Smooth muscle cell of the brain vasculature (primary cell): ENCODE measurements around the gene C1orf87.

Experiments used
- DNase-seq: peaks from one replicate; pipeline ENCODE4 v3.0.0-alpha.2; 2012; ENCODE audit warnings: low read depth, low spot score

C1orf87 gene, protein sequence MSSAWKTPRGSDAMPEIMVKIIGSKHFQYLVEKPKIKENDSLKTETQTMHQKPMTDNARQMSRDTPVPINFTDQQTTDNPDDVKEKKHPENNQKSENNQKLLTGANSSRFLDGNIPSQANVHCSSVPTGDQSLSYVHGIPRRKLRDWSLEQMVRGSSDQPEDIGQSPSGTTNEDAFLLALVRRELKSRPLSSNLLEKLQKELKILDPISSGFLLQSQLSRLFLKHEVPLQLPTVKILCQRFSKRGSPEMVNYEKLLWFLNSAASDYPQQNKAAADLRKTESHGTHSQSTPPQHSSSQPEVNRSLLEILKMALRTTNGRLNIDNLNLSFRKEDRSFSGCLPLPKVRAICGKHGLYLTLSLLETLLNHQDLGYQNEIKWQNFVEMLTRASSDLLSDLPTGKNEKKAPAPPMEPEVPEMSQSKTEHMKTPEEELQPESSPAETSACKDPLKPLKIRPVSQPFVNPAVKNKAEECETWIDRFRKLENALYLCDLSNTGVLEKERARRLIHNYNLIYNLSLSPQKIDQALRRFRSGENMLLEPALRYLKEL

GRCh38 chr1:60073605-60074278, at the start of gene C1orf87:
C1orf87 (minus strand) TSS chr1:60073770; CDS start chr1:60072643, 1,127 bp downstream.
- DNase-seq = no peak

DNA sequence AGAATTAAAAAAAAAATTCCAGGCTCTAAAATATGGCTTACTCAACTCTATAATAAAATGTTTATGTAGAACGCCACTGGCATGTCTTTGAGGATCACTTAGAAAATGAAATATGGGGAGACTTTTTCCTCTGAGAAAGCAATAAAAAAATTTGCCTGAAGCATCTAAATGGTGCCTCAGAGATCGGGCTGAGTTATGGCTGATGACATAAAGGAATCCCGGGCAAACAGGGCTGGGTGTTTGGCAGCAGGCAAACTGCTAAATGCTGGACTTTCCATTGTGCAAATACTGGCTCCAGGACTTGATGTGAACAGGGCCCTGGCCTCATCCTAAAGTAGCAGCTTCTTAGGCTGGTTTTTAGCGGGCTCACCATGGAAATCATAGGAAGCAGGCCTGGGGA, 44.5 kb upstream of the C1orf87 start:
- no peak for DNase-seq

DNA sequence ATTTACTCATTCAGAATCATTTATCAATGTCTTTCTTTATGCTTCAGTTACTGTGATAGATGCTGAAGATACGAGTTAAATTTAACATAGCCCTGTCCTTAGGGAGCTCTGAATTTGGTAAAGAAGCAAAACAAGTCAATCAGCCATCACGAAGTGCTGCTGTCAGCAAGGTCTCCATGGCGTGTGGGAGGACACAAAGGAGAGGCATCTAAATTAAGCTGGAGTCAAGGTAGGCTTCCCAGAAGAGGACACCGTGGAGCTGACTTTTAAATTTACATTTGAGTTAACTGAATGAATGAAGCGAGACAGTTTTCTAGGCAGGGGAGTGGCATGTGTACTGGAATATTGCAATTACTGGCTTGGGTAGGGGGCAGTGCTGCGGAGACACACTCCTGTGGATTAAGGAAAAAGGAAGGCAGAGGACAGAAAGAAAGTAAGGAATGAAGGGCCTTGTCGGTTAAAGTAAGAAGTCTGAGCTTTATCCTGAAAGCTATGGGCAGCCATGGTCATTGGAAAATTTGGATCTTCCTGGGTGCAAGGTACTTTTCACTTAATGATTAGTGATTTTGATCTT, 41.3 kb upstream of the C1orf87 start:
- no peak for DNase-seq

DNA sequence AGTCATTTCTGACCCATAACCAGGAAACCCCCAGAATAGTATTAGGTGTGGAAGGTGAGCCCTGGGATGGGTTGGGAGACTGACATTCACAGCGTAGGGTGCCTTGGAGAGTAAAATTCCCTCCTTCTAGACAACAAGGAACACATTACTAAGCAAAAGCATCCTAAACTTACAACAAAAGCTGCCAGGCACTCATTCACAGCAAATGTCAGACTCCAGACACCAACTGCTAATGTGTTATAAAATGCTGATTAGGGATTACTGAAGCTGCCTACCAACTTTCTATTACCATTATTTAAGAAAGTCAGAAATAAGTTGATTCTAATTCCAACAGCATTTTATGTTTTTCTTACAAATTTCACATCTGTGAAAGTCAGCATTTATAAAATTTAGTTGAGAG, 40.0 kb upstream of the C1orf87 start:
- DNase-seq = no peak

DNA sequence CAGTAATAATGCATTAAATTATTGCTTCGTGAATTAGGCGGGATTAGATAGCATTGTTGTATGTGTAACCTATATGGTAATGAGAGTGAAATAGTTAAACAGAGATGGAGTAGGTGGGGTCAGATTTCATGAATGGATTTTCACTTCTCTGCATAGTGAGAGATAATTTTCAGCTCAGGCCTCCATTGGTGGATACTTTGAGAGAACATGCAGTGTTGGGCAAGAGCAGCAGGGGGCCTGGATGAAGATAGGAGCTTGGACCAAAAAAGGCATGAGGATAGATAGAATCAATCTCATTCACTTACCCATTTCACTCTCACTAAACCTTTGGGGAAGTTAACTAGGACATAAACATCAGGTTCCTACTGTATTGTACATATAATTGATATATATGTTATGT, 39.5 kb upstream of the C1orf87 start:
- no peak for DNase-seq

GRCh38 chr1:60111716-60112115, 38.1 kb upstream of the C1orf87 start:
- no peak for DNase-seq

GRCh38 chr1:60111118-60111517, 37.5 kb upstream of the C1orf87 start:
- DNase-seq = no peak

- DNase-seq = no peak
Measured at GRCh38 chr1:60108196-60108595, 34.6 kb upstream of the C1orf87 start.

DNA sequence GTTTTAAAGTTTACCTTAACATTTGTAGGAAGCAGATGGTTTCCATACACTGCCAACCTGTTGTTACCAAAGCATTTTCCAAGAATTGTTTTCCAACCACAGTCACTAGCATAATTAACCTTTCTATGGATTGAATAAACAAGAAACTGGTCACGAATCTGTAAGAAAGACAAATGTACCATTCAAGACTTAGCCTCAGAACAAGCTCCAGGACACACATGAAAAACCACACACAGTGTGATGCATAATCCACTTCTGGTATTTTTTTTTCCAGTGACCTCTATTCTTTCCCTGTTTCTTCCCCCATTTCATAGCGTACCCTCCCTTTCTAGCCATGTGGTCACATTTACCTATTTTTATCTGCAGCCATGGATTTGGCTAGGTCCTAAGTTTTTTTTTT, 29.6 kb upstream of the C1orf87 start:
- no peak for DNase-seq

- no peak for DNase-seq
Measured at GRCh38 chr1:60102267-60103061, 28.9 kb upstream of the C1orf87 start.

GRCh38 chr1:60101516-60101915, 27.9 kb upstream of the C1orf87 start:
- DNase-seq = no peak

GRCh38 chr1:60091195-60091715, 17.7 kb upstream of the C1orf87 start:
- no peak for DNase-seq

DNA sequence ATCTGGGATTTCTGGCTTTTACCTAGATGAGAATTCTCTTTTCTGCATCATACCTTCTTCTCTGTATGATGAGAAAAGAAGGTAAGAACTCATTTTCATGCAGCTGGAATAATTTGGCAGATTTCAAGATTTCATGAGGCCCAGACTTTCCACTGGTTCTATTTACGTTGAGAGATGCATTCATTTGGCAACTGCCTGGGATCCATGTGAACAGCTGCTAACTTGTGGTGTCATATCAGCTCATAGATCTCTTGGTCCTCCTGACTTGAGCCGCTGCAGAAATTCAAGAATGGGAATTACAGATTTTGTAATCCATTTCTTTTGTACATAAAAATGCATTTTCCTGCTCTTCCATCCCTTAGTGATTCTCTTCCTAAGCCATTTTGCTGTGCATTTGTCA, 17.1 kb upstream of the C1orf87 start:
- no peak for DNase-seq

DNA sequence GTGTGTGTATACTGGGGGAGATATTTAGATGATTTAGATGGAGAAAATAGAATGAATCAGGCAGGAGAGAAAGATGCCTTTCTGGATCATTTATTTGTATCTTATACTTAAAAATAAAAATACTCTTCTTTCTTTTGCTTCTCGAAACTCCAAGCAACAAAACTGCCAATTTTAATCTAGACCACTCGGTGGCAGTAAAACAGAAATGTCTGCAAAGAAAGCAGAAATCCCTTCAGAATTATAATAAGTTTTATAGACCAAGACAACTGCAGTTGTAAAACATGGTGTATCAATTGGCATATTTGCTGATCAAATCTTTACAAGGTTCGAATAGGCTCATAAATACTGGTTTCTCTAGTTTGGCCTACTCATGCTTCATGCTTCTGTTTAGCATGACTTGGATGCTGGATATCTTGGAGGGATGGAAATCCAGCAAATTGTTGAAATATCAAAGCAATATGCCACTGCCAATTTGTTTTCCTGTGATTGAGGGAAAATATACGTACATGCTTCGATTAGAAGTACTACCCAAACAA, 15.1 kb upstream of the C1orf87 start:
- no peak for DNase-seq

DNA sequence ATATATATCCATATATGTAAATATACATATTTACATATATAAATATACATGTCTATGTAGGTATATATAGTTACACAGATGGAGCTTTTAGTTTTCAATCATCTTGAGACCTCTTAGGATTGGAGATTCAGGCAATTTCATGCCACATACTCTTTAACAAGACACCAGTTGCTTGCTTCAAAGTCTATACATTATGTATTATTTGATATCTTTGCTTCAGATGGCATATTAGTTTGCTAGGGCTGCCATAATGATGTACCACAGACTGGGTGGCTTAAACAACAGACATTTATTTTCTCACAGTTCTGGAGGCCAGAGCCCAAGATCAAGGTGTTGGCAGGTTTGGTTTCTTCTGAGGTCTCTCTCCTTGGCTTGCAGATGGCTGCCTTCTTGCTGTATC, 14.1 kb upstream of the C1orf87 start:
- DNase-seq = no peak

GRCh38 chr1:60078182-60078581, 4.6 kb upstream of the C1orf87 start:
- DNase-seq = no peak

DNA sequence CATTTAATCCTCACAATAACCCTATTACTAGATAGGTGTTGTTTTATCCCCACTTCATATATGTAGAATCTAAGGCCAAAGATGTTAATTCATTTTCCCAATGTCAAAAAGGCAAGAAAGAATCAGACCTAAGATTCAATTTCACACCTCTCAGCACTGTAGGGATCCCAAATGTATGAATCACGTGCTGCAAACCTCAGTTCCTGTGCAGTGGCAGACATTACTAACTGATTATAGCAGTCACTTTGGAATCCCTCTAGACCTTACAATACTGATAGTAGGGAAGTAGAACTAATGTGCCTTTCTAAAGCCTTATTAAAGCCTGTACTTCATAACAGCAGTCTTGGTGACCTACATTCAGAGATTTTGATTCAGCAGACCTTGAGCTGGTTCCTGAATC, 2.3 kb downstream of the C1orf87 start:
- DNase-seq = no peak

DNA sequence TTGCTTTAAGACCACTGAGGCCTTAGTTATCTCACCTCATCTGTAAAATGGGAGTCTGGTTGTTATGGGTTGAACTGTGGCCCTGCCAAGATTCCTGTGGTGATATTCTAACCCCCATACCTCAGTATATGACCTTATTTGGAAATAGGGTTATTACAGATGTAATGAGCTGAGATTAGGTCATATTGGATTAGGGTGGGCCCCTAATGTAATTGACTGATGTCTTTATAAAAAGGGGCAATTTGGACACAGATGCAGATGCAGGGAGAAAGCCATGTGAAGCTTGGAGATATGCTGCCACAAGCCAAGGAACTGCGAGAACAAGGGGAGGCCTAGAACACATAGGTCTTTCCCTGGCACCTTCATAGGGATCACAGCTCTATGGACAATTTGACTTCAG, 3.9 kb downstream of the C1orf87 start:
- no peak for DNase-seq

- DNase-seq = peak; percentile 63
Measured at GRCh38 chr1:60068393-60069045, 5.1 kb downstream of the C1orf87 start.

DNA sequence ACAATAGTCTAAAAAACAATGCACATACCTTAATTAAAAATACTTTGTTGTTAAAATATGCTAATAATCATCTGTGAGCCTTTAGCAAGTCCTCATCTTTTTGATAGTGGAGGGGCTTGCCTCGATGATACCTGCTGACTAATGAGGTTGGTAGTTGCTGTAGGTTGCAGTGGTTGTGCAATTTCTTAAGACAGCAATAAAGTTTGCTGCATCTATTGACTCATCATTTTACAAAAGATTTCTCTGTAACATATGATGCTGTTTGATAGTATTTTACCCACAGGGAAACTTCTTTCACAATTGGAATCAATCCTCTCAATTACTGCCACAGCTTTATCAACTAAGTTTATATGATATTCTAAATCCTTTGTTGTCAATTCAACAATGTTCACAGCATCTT, 7.6 kb downstream of the C1orf87 start:
- no peak for DNase-seq

DNA sequence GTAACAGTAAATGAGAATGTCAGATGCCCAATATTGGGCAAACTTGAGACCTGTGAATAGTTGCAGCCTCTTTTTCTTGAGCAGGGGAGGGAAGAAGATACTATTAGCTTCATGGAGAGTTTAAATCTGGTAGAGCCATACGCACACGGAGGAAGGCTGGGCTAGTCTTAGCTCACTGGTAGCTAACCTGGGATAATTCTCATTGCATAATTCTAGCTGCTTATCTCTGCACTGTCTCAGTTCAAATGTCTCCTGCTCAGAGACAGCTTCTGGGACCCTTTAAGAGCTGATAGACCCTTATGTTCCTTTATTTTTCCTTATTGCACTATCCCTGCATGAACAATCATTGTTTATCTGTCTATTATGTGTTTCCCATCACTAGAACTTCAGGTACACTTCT, 8.4 kb downstream of the C1orf87 start:
- DNase-seq = no peak
